Muscle of arm (tissue), 12 donors: Measurements from ENCODE around the gene LMCD1. TPM values are rescaled to one million over a fixed set of nuclear protein-coding genes. Genes with fewer than 3 reads are reported as not detected.

Experiments used
- DNase-seq: peaks from one replicate; pipeline ENCODE4 v3.0.0-alpha.2; 2013
- polyA plus RNA-seq, 12 donors: library from polyadenylated mRNA; unstranded; fragments of 120-200 nt; gene quantifications; one replicate each; pipeline ENCODE4 v1.2.1, GENCODE V29; 2013; ENCODE audit not compliant: insufficient read length in 12 of 12

LMCD1 gene
- polyA plus RNA-seq, 12 donors = 77.4 to 304 (median 188) TPM

DNA sequence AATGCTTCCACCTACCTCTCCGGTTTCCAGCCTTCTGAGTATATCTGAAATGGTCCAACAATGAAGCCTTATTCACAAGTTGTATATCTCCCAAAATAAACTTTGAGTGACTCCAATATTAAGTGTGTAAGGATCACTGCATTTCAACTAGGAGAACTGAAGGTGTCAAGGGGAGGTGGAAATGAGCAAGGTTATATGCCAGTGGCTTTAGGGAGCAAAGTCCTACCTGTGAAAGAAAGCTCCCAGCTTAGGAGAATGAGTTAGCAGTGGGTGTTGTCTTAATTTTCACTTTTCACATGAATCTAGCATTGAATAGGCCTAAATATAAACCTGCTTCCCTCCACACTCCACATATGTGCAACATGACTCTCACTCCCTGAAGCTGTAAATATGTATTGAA, 29.0 kb downstream of the LMCD1 start:
- no peak for DNase-seq

GRCh38 chr3:8532251-8532871, 30.7 kb downstream of the LMCD1 start:
- DNase-seq = peak; percentile 61

GRCh38 chr3:8536096-8537056, 34.8 kb downstream of the LMCD1 start:
- DNase-seq = no peak

DNA sequence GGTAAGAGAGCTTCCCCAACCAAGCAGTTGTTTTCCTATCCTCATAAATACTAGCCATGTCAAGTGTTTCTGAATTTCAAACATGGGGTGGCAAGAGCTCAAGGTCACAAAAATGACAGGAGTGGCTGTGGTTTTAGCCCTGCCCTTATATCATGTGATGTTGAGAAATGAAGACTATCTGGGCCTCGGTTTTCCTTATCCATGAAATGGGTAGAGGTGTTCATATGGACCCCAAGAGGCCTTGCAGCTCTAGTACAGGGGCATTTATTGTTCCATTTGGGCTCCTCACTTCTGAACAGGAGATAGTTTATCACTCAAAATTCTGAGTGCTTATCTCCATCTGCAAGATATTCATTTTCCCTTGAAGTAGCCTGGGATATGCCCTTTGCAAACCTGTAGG, 35.8 kb downstream of the LMCD1 start:
- DNase-seq = no peak

- no peak for DNase-seq
Measured at GRCh38 chr3:8538223-8538622, 36.6 kb downstream of the LMCD1 start.

- no peak for DNase-seq
Measured at GRCh38 chr3:8538913-8539312, 37.3 kb downstream of the LMCD1 start.

DNA sequence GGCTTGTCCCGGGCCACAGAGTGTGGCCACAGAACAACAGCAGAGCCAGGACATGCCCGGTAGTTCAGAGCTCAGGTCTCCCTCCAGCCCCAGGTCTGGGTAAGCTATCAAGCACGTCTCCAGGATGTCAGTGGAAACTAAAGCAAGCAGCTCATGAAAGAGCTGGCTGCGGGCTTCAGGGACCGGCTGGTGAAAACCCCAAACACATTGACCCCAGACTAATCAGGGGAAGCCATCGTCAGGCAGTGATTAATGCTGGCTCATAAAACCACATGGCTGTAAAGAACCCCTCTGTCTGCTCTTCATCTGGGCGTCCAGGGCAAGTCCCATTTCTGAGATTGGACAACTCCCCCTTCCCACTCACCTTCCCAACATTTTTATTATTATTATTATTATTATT, 37.8 kb downstream of the LMCD1 start:
- DNase-seq = no peak

- no peak for DNase-seq
Measured at GRCh38 chr3:8540456-8540855, 38.8 kb downstream of the LMCD1 start.

DNA sequence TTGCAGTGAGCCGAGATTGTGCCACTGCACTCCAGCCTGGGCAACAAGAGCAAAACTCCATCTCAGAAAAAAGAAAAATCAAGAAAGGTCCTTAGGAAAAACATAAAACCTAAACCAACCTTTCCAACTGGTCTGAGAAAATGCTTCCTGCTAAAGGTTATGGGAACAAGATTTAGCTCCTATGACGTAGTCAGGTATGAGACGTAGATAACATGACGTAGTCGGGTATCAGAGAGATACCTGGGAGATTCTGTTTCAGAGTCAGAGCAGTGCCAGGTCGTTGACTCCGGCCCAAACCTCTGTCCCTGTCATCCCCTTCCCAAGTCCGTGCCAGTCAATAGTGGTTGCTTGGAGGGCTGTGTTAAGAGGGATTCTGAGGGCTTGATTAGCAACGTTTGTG, 39.9 kb downstream of the LMCD1 start:
- DNase-seq = no peak

DNA sequence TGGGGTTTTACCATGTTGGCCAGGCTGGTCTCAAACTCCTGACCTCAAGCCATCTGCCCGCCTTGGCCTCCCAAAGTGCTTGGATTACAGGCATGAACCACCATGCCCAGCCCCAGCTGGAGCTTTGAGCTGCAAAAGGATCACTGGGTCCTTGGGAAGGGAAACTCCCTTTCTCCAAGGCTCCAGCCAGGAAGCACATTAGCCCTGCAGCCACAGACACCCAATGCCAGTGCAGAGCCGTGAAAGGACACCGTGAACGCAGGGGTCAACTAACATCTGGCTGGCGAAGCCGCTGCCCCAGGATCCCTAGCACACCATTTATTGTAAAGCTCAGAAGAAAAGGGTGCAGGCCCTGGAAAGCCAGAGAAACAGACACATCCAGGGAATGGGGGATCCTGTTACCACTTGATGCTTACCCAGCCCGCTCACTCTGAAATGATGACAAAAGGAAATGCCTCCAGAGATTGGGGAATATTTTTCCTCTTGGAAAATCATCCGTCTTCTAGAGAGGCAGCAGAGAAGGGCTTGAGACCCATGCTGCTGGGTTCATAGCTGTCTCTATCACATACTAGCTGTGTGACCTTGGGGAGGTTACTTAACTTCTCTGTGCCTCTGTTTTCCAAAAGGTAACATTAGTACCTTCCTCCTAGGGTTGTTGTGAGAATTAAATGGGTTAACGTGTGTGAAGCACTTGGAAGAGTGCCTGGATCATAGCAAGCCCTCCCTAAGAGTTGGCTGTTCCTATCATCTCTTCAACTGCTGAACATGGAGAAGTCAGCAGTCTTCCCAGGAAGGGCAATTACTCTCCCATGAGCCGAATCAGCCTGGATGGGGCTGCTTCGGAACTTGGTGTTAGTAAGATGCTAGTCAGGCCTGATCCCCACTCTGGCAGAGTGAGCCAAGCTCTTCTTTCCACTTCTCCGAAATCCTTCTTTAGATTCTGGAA, 40.8 kb downstream of the LMCD1 start:
- DNase-seq = no peak

DNA sequence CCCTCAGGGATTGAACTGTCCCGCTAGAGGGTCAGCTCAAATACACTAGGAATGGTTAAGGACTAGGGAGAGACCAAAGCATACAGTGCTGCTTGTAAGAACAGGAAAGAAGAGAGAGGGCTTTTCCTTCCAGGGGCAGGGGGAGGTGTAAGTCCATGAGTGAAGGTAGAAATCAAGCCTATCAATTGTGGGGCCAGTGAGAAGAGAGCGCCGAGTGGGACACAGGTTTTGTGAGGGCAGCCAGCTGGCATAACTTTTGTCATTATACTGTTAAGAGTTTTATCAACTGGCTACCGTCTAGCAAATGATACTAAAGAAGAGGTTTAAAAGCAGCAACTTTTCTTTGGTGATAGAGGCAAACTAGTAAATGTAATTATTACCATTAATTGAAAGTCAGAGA, 45.0 kb downstream of the LMCD1 start:
- no peak for DNase-seq

DNA sequence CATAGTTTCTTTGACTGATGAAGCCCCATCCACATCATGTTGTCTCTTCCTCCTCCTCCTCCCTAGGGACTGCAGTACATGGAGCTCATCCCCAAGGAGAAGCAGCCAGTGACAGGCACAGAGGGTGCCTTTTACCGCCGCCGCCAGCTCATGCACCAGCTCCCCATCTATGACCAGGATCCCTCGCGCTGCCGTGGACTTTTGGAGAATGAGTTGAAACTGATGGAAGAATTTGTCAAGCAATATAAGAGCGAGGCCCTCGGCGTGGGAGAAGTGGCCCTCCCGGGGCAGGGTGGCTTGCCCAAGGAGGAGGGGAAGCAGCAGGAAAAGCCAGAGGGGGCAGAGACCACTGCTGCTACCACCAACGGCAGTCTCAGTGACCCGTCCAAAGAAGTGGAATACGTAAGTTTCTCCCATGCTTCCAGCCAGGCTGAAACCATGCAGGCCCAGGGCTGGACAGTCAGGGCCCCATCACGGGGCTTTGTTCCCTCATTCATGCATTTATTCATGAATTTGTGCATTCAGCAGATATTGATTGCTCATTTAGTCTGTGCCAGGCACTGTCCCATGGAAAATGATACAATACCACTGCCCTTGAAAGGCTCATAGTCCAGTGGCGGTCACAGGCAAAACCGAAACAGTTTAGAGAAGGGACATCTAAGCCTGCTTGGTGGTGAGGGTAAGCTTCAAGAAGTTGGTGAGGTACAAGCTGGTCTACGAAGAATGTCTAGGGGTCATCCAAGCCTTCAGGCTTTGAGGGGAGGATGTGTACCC, 47.1 kb downstream of the LMCD1 start:
- no peak for DNase-seq

DNA sequence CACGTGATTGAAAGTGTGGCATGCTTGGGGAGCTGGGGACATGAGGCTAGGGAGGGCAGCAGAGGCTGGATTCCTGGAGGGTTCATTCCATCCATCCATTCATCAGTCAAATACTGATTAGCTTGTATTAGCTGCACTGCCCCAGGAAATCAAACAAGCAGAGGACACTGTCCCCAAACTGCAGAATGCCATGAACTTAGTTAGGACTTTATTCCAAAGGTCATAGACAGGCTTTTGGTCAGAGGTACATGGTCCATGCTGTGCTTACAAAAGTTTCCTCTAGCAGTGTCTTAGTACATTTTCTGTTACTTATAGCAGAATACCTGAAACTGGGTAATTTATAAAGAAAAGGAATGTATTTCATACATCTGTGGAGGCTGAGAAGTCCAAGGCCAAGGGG, 47.7 kb downstream of the LMCD1 start:
- no peak for DNase-seq

DNA sequence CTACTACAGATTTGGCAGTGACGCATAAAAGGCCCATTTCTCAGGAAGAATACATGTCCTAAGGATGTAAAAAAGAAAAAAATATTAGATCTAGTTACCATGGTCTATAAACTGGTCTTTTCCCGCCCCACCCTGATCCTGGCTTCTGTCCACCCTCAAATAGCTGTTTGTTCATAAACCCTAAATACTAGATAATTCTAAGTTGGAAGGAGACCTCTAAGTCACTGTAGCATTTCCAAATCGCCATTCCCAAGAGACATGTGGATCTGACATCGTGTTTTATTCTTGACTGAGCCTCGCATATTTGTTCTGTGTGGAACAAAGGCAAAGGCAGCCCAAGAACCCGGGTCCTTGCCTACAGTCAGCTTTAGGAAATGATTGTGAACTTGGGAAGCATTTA, 49.0 kb downstream of the LMCD1 start:
- DNase-seq = no peak

DNA sequence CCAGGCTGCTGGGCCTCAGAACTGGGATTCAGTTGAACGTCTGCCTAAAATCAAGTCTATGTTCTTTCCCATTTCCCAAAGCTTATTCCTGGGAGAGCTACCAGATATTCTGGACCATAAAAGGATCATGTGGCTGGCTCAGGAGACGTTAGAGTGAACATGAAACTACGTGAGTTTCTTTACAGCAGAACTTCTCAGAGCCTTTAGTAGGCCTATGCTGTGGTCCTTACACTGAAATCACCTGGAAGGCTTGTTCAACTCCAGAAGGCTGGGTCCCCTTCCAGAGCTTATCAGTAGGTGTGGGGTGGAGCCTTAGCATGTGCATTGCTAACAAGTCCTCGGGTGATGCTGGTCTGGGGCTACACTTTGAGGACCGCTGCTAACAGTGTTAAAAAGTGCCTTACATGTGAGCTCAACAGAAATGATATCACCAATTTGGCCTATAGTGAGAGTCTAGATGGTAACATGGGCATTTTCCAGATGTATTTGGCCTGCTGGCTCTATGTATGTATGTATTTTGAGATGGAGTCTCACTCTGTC, 50.7 kb downstream of the LMCD1 start:
- no peak for DNase-seq

DNA sequence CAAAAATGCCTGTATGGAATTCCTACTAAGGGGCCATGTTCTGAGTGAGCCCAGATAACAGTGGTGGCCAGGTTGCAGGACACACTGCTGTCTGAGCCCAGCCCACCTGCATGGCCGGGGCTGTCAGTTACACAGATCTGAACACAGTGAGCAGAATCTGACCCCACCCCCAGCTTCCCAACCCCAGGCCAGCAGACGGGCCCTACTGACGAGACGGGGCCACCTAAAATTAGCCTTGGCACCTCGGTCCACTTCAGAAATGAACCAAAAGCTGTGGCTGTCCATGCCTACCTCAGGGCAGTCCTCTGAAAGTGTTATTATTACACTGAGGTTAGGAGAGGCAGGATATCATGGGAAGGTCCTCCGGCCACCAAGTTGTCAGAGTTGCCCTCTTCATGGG, 51.8 kb downstream of the LMCD1 start:
- no peak for DNase-seq

- DNase-seq = no peak
Measured at GRCh38 chr3:8554696-8555095, 53.1 kb downstream of the LMCD1 start.

DNA sequence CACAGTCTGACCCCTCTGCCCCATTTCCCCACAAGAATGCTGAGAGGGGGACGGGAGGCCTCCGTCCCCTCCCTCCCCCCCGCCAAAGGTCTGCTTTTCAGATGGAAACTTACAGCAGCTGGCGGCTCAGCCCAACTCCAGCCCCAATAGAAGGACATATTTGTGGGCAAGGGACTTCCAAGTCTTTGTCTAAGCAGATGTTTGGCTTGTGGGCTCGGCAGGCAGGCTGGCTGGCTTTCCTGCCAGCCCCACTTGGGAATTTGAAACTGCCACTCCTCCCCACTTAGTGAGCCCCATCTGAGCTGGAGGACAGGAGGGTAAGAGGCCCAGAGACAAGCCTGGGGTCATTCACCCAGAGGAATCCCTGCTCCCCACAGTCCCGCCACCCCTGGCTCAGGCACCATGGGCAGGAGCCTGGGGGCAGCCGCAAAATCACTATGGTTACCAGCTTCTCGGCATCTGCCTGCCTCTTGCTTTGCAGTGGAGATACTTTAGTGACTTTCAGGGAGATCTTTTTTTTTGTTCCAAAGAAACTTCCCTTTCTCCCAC, 53.6 kb downstream of the LMCD1 start:
- peak; percentile 75 for DNase-seq

- no peak for DNase-seq
Measured at GRCh38 chr3:8555725-8556472, 54.3 kb downstream of the LMCD1 start.

DNA sequence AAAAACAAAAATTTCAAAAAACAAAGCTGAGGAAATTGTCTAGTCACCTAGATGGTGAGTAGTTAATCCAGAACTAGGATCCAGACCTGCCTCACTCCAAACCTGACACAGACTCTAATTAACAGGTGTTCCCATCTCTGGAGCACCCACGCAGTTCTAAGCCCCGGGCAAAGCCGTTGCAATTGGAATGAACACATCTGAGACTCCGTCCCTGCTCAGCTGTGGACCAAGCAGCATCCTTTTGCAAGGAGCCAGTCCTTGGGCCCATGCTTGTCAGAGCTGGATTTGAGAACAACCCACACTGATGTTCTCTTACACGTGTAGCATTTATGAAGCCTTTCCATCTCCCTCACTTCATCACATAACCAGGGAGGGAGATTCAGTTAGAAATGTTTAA, 54.8 kb downstream of the LMCD1 start:
- no peak for DNase-seq
